Adrenal gland (tissue), 12 donors: ENCODE results near the gene MATN1. TPM values are rescaled to one million over a fixed set of nuclear protein-coding genes. Genes with fewer than 3 reads are reported as not detected.

Experiments
- DNase-seq, 7 donors: peaks; one replicate each; pipeline ENCODE4 v3.0.0-alpha.2; 2019 to 2020
- H3K27ac ChIP-seq, 5 donors: fragments of 200-600 bp; sonication (generic) in 4 of 5; 1 replicate in 3 of 5; 2 replicates in 2 of 5; pipeline versions ENCODE4 v1.5.1 to v1.8.0; 2016 to 2020; ENCODE audit warnings: mild to moderate bottlenecking in 1 of 5
- H3K27me3 ChIP-seq: fragments of 200-600 bp; 2 replicates; pipeline ENCODE4 v1.8.0; 2021
- H3K36me3 ChIP-seq, 2 donors: fragments of 200-600 bp; replicated peaks in 1 of 2; 1 replicate in 1 of 2; 2 replicates in 1 of 2; pipeline versions ENCODE4 v1.5.1 to v1.8.0; 2018 to 2022
- H3K4me1 ChIP-seq, 2 donors: fragments of 200-600 bp; replicated peaks in 1 of 2; 1 replicate in 1 of 2; 2 replicates in 1 of 2; pipeline versions ENCODE4 v1.5.1 to v1.8.0; 2018 to 2021
- H3K4me3 ChIP-seq, 4 donors: fragments of 200-600 bp; sonication (generic) in 3 of 4; one replicate each; pipeline ENCODE4 v1.5.1; 2016 to 2018
- H3K9me3 ChIP-seq, 3 donors: fragments of 200-600 bp; sonication (generic) in 1 of 3; replicated peaks in 1 of 3; 1 replicate in 2 of 3; 2 replicates in 1 of 3; pipeline versions ENCODE4 v1.5.1 to v1.8.0; 2016 to 2021
- POLR2A ChIP-seq, 2 donors: fragments of 450-650 bp; IDR thresholded peaks; one replicate each; pipeline ENCODE4 v1.6.1; 2017; ENCODE audit warnings: antibody characterized with exemption in 2 of 2, mild to moderate bottlenecking in 2 of 2, moderate library complexity in 1 of 2
- WGBS, 4 donors: extraction: QIAGEN DNeasy Blood & Tissue Kit in 2 of 4; methylation state at CpG; one replicate each; pipeline versions ENCODE4 v1.1.5 to v1.1.7; 2013 to 2017; 5-methylcytosine and 5-hydroxymethylcytosine counted together
- intact Hi-C, 2 donors: fragments of 100-400 bp; cut with DNase I; formaldehyde crosslinking; loops; one replicate each; pipeline versions ENCODE4 v1.14.1 to v1.15.0; 2022 to 2023
- polyA plus RNA-seq, 3 donors: library from polyadenylated mRNA; stranded (reverse); fragments of 200-250 nt in 2 of 3; fragments of 350-450 nt in 1 of 3; fragmentation: Illumina TruSeq in 1 of 3; extraction: RNeasy Lipid Tissue Mini Kit (QIAGEN cat#74804) in 1 of 3; gene quantifications; one replicate each; pipeline ENCODE4 v1.2.3, GENCODE V29; 2013 to 2014
- total RNA-seq, 9 donors: library from RNA; depleted of rRNA in 4 of 9; stranded (reverse); fragments of >200 nt in 4 of 9; fragments of 120-200 nt in 1 of 9; fragmentation: NEBNext Ultra II Directional in 1 of 9; extraction: Animal tissue kit (Norgen Biotek cat#: 25700) in 1 of 9; gene quantifications; one replicate each; pipeline versions ENCODE4 v1.1.0 to v1.2.4, GENCODE V29; 2013 to 2023
- TF ChIP-seq, protein P1 (sequence below), 6 experiments: fragments of 450-650 bp in 4 of 6; fragments of 200-600 bp in 2 of 6; sonication (generic) in 1 of 6; IDR thresholded peaks; 1 replicate in 5 of 6; 2 replicates in 1 of 6; pipeline versions ENCODE4 v1.5.1 to v1.8.0; 2016 to 2021; ENCODE audit warnings: antibody characterized with exemption in 6 of 6, mild to moderate bottlenecking in 2 of 6, moderate library complexity in 1 of 6
- donor health status: healthy with polysubstance abuse.
- donor health status: Bipolar disorder and iron deficiency.
- donor health status: DM: yes; HTN: yes; CAD: no.
- donor health status: DM: no; HTN: no; CAD: no.
- donor health status: DM: no; HTN: no; CAD: no.
- donor health status: DM: yes; HTN: yes; CAD: no.

The MATN1 gene
- total and polyA plus RNA-seq, 12 donors, result 0.05 to 0.55 (median 0.18) TPM; not detected in 6

DNA sequence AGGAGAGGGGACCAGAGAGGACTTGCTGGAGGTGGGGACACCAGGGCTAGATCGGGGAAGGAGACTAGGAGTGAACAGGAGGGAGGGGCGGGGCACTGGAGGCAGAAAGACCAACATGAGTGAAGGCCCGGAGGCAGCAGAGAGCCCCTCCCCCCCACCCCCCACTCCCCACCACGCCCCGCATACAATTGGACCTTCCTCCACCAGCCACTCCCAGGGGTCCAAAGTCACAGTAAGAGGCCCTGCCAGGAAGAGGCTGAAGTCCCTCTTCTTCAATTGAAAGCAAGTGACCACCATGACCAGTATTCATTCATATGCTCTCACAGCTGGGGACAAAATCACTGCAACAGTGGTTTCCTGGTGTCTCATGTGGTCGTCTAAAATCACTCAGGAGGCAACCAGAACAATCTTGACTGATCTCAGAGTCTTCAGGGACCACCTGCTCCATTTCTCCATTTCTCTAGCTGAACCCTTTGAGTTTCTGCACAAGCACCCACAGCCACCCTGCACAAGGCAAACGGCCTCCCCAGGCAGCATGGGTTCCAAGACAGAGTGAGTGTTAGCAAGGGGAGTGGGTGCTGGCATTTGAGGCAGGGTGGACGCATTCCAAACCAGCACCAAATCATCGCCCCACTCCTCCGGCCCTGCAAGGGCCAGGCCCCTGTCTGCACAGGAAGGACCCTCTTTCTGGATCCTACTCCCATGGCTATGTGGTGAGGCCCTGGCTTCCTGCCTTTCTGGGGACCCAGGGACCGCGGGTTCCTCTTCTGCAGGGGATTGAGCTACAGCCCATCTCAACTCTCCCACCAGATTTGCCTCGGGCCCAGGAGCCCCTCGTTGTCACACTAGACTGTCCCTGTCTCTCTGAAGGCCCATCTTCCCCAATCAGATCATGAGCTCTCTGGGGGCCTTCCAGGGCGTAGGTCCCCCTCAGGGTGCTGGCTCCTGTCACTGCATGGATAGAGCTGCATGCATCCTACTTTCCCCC, 17.2 kb upstream of the MATN1 start:
- H3K27me3 ChIP-seq, result no peaks in the 10 kb centered on the region

DNA sequence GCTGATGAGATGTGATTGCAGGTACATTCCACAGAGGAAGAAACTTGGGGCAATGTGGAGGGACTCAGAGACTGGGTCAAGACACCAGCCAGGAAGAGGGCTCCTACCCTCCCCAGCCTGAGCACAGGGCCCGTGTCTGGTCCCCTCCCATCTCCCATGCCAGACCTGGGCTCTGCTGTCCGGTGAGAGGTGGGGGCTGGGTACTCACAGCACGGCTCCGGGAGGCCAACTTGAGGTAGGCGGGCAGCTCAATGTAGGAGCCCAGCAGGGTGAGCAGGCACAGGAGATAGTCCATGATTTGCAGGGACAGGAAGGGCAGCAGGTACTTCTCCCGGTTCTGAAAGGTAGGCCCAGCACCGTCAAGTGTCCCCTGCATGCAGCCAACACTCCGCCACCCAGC, 16.2 kb upstream of the MATN1 start:
- H3K27ac ChIP-seq, result no peak overlapping the region
- DNase-seq, result no peak
- H3K27me3 ChIP-seq, result no peaks in the 10 kb centered on the region
- H3K4me3 ChIP-seq, result no peak overlapping the region
- H3K9me3 ChIP-seq, result no peaks in the 10 kb centered on the region
- peaks cover 5% of the 10 kb centered on the region in 2 donors for H3K4me1 ChIP-seq
- WGBS, 4 donors, result 88 to 95% (median 91%) methylated on average over 4 to 8 of the region's 8 CpGs
- TF ChIP-seq, protein P1, sequence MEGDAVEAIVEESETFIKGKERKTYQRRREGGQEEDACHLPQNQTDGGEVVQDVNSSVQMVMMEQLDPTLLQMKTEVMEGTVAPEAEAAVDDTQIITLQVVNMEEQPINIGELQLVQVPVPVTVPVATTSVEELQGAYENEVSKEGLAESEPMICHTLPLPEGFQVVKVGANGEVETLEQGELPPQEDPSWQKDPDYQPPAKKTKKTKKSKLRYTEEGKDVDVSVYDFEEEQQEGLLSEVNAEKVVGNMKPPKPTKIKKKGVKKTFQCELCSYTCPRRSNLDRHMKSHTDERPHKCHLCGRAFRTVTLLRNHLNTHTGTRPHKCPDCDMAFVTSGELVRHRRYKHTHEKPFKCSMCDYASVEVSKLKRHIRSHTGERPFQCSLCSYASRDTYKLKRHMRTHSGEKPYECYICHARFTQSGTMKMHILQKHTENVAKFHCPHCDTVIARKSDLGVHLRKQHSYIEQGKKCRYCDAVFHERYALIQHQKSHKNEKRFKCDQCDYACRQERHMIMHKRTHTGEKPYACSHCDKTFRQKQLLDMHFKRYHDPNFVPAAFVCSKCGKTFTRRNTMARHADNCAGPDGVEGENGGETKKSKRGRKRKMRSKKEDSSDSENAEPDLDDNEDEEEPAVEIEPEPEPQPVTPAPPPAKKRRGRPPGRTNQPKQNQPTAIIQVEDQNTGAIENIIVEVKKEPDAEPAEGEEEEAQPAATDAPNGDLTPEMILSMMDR (IDR thresholded peaks at IDR 0.05), result no peak
- no peak for TF ChIP-seq POLR2A (IDR thresholded peaks at IDR 0.05)
- intact Hi-C loops, result no loop called here
- peaks cover 0 to 14% of the 10 kb centered on the region in 2 donors for H3K36me3 ChIP-seq

More for the DNA sequence above, 17.2 kb upstream of the MATN1 start:
- DNase-seq, result no peak
- TF ChIP-seq, protein P1 (IDR thresholded peaks at IDR 0.05), result no peak
- TF ChIP-seq POLR2A (IDR thresholded peaks at IDR 0.05), result no peak
- Histone ChIP-seq H3K4me3 (no peak overlapping the region), H3K27ac (no peak overlapping the region), H3K9me3 (no peaks in the 10 kb centered on the region), H3K4me1 (peaks cover 5% of the 10 kb centered on the region in 2 donors), H3K36me3 (peaks cover 0 to 14% of the 10 kb centered on the region in 2 donors)
- WGBS, 4 donors, result 77 to 94% (median 78%) methylated on average over 7 to 15 of the region's 15 CpGs
- intact Hi-C loops, result no loop called here

DNA sequence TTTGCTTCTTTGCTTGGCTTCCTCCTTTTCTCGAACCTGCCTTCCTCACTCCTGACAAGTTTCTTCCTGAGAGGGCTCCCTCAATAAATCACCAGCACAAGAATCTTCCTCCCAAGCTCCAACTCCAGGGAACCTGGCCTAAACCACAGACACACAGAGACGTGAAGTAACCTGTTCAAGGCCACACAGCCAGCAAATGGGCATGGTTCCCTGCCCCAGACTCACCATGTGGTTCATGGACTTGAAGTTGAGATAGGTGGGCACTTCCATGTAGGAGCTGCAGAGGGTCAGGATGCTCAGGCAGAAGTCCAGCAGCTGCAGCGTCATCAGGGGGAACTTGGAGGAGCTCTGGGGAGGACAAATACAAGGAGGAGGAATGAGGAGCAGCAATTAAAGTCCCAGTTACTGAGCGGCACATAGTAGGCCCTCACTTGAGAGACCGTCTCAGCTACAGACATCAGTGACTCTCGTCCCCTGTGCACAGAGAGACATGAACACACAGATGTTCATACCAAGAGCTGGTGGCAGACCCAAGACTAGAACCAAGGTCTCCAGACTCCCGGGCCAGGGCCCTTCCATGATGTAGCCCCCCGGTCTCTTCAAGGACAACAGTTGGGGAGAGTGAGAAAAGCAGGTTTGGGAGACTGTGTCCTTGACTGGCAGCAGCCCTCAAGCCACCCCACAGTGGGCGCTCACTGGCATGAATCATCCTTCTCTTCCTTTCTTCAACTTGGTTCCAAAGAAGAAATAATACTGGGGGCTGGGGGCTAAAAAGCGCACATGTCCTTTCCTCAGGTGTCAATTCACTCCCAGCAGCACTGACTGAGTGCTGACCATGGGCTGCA, 15.6 kb upstream of the MATN1 start:
- Histone ChIP-seq H3K9me3 (no peaks in the 10 kb centered on the region), H3K27me3 (no peaks in the 10 kb centered on the region), H3K27ac (no peak overlapping the region), H3K4me1 (peaks cover 1 to 3% of the 10 kb centered on the region in 2 donors), H3K36me3 (peaks cover 0 to 14% of the 10 kb centered on the region in 2 donors), H3K4me3 (no peak overlapping the region)
- DNase-seq, result no peak
- intact Hi-C loops, result no loop called here
- WGBS, 4 donors, result 71 to 81% (median 73%) methylated on average over 6 to 10 of the region's 10 CpGs
- TF ChIP-seq POLR2A (IDR thresholded peaks at IDR 0.05), result no peak
- TF ChIP-seq, protein P1 (IDR thresholded peaks at IDR 0.05), result no peak
